Hepatocyte (in vitro differentiated cells): ENCODE data around the gene CLASRP.

Experiments
- CTCF ChIP-seq: fragments of 200-600 bp; sonication (generic); IDR thresholded peaks from 2 replicates; pipeline ENCODE4 v1.5.1; 2016; ENCODE audit warnings: antibody characterized with exemption, mild to moderate bottlenecking; ENCODE audit not compliant: poor library complexity
- EZH2 ChIP-seq: fragments of 200-600 bp; sonication (generic); IDR thresholded peaks from 2 replicates; pipeline ENCODE4 v1.6.1; 2016; ENCODE audit warnings: antibody characterized with exemption, mild to moderate bottlenecking, borderline replicate concordance
- EZH2phosphoT487 ChIP-seq: fragments of 200-600 bp; sonication (generic); IDR thresholded peaks from one replicate; pipeline ENCODE4 v1.6.1; 2018; ENCODE audit warnings: antibody characterized with exemption, mild to moderate bottlenecking, low read depth, moderate library complexity; ENCODE audit not compliant: unreplicated experiment, severe bottlenecking

- no peak for TF ChIP-seq CTCF
- no peak for TF ChIP-seq EZH2phosphoT487
- TF ChIP-seq EZH2: no peak
Measured at GRCh38 chr19:45025264-45025663, 13.6 kb upstream of the CLASRP start.
